ENCODE data around the gene ABCC8.

Gene ABCC8

DNA sequence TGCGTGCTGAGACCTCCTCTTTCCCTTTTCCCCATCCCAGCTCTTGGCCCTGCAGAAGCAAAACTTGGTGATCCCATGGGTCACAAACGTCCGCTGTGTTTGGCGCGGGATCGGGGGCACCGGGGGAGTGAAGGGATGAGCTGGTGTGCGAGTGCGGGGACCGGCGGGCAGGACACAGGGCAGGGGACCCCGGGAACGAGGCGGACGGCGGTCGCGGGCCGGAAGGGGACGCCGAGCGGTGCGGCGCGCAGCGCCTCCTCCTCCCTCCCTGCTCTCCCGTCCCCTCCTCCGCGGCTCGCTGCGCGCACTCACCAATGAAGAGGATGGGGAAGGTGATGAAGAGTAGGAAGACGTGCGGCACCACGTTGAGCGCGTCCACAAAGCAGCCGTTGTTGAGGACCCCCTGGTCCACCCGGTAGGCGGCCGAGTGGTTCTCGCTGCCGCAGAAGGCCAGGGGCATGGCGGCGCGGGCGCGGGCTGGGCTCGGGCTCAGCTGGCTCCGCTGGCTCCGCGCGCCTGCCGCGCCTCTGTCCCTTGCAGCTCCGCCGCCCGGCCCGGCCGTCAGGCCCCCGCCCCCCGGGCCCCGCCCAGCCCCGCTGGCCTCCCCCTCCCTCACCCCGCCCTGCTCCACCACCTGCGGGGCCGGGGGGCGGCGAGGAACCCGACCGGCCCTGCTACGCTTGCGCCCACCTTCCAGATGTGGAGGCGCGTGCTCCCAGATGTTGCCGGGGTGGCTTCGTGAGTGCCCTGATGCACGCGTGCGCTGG, at the start of gene ABCC8:
Gene ABCC8, minus strand, starts transcription at position 529 of the 767 bp plus-strand sequence. Its CDS starts 69 bp downstream, at position 460.
- DNase-seq (ENCODE audit: extremely low read depth in 1 of 2, low read depth in 1 of 2) = no peak

DNA sequence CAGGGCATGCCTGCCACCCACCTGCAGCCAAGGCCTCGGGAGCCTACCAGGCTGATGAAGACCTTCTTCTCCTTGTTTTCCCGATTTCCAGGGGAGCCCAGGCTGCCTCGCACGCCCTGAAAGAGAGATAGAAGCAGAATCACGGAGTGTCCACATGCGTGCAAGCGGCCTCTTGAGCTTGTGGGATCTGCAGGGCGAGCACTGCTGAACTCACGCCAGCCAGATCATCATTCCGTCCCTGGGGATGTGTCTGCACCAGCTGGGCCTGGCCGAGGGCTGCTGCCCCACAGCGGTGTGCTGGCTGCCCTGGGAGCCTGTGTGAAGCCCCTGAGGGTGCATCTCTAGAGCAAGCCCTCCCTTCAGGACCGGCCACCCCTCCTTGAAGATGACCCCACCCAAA, 49.7 kb upstream of the ABCC8 start:
- no peak for DNase-seq (ENCODE audit: extremely low read depth in 1 of 2, low read depth in 1 of 2)

DNA sequence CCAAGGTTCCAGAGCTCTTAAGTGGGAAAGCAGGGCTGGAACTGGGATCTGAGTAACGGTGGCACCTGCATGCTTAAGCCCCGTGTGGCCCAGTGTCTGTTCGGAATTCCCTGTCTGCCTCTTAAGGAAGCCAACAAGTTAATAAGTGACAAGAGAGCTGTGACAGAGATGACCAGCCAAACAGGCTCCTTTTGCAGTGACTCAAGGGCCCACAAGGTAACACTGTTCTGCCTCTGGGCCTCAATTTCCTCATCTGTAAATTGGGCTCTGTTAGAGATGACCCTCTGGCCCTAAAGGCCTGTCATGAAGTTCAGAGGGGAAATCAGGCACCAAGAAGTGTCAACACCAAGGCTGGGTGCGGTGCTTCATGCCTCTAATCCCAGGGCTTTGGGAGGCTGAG, 48.9 kb upstream of the ABCC8 start:
- DNase-seq (ENCODE audit: extremely low read depth in 1 of 2, low read depth in 1 of 2) = no peak

DNA sequence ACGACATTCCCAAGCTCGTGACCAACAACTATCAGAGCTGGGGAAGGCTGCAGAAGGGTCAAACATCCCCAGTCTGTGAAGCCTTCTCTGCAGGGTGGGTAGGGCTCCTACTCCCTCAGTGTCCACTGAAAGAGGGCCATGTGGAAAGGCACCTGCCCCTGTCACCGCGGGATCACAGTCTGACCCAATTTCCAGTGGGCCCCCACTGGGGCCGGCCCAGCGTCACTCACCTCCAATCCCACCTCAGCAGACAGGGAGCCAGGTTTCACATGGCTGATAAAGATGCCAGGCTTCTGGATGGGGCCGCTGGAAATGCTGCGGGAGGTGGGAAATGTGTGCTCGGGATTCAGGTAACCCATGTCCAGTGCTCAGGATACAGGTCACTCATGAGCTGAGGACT, 47.6 kb upstream of the ABCC8 start:
- no peak for DNase-seq (ENCODE audit: extremely low read depth in 1 of 2, low read depth in 1 of 2)

DNA sequence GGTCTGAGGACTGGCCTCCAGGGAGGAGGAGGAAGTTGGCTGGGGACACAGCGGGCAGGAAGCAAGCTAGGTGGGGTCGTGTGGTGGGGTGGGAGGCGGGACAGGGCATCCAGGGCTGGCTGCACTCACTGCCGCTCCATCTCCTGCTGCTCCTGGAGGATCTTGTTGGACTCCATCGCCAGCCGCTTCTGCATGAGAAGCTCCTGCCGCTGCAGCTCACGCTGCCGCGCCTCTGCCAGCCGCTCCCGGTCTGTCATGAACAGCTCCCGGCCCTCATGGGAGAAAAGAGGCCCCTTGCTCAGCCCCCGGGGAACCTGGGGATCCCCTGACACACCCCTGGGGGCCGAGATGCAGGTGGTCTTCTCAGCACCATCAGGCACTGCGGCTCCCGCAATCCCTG, 46.0 kb upstream of the ABCC8 start:
- DNase-seq (ENCODE audit: extremely low read depth in 1 of 2, low read depth in 1 of 2) = no peak

DNA sequence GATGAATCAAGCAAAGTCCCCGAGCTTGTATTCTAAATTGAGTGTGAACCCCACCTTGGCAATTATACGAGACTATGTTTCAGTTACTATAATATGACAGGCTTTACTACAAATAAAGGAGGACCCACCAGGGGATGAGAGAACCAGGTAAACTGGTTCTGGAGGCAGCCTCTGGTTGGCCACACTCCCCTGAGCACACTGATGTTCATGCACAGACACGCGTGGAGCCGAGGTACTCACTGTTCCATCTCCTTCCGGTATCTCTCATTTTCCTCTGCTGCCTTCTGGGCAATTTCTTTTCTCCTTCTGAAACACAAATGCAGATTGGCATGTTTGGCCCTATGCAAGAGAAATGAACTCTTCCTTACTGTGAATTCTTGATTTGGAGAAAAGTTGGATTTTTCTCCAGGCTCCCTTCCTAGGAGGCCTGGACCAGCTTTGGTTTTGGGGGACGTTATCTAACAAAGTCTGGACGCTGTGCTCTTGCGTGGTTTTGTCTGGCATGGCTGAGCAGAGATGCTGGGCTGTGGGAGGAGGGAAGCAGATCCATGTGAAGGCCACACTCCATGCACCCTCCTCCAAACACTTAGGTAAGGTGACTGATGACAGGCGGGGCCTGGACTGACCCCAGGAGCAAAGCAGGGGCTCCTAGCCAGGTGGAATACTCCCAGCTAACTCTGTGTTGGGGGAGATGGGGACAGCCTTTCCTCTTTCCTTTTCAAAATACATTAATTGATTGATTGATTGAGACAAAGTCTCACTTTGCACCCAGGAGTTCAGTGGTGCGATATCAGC, 44.7 kb upstream of the ABCC8 start:
- no peak for DNase-seq (ENCODE audit: extremely low read depth in 1 of 2, low read depth in 1 of 2)

DNA sequence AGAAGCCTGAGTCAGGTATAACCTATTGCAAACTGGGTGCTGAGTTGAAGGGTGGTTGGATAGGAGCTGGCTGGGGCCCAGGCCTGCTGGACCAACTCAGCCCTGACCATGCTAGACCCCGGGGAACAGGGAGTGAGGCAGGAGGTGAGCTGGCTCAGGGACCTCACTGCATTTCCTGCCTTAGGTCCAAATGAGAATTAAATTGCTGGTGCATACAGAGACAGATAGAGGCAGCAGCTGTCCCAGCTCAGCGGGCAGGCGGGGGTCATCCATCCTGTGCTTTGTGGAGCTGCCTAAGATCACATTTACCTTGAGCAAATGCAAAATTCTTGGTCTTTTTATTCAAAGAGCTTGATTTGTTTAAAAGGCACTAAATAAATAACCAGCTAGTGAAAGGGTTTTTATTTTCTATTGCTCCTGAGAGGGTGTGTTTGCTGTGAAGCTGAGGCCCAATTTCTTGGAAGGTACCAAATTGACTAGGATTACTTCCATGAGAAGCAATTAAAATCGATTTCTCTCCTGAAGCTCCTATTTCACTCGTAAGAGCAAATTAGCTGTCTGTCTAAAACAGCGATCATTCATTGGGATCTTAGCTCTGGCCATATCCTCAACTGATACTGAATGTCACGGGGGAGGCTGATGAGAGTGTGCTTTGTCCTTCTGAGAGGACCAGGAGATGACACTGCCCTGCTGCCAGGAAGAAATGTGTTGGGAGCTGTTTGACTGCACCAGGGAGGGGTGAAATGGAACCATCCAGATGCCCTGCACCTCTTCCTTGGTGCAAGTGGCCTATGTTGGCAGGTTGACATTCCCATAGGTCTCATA, 42.6 kb upstream of the ABCC8 start:
- no peak for DNase-seq (ENCODE audit: extremely low read depth in 1 of 2, low read depth in 1 of 2)

DNA sequence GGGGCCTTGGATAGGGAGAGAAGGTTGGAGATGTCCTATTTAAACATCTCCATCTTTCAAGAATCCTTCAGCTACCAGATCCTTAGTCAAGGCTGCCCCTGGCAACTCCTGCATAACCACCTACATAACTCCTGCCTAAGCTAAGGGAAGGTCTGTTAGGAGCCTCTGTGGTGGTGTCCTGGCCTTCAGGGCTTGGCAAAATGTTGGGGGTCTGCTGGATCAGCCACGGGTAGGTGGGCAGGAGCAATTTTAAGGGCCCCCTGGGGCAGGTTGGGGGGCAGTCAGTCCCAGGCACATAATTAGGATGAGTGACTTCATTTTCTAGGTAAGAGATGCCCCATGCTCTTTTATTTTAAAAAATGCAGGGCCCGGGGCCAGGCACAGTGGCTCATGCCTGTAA, 41.7 kb upstream of the ABCC8 start:
- no peak for DNase-seq (ENCODE audit: extremely low read depth in 1 of 2, low read depth in 1 of 2)

DNA sequence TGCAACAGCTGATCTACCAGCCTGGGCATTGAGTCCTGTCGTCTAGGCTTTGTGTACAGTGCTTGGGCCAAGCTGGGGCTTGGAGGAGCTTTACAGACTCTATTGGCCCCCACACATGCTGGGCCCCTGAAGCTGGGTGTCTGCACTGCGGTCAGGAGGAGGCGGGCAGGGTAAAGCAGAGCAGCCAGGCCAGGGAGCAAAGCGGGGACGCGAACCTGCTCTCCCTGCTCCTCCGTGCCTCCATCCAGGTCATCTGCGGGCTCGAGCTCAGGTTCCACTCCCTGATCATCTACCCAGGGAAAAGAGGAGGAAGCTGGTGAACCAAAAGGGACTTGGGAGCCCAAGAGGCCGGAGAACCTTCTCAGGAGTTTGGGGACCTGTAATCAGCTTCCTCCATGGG, 40.5 kb upstream of the ABCC8 start:
- DNase-seq (ENCODE audit: extremely low read depth in 1 of 2, low read depth in 1 of 2) = no peak

DNA sequence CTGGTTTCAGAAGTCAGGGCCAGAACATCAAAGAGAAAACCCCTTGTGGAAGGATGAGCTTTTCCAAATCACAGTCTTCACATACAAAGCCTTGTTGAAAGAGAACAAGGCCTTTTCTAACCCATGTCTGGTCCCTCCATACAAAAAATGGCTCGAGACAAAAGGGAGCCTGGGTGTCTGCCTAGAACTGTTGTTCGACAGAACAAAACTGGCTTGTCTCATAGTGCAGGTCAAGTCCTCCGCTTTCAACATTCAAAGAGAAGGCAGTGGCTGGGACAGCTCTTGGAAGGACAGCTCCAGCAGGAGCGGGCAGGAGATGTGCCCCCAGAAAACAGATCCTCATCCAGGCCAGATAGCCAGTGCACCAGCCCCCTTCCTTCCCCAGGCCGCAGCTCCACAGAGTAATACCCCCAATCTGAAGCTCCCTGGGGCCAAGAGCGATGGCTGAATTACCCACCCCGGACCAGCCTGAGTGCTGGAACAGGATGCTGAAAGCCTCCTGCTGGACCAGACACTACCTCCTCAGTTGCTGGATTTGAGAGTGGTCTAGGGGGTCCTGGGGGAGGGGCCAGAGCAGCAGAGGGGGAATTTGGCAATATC, 40.0 kb upstream of the ABCC8 start:
- no peak for DNase-seq (ENCODE audit: extremely low read depth in 1 of 2, low read depth in 1 of 2)

DNA sequence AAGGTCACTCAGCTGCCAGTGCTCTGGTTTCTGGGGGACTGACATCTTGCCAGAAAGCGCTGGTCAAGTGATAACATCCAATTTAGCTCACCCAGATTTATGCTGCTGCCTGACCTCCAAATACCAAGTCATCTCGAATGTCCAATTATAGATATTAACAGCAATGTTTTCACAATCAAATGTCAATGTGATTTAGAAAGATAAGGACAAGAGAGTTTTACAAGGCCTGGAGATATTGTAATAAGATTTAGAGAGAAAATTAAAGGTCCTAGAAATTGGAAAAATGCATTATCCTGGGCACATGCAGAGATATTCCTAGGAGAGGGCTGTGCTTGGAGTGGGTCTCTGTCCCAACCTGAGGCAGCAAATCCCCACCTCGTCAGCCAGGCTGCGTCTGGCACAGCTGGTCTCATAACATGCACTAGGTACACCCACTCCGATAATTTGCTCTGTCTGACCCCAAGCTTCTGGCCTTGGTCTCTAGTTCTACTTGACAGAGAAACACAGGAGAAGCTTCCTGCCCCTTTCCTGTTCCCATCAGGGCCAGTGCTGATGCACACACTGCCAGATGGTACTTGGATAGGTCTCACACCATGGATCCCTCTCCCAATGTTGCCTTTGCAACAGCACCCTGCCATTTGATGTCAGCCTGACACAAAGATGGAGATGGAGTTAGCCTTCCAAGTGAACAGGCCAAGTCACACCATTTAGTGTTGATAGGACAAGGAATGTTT, 39.0 kb upstream of the ABCC8 start:
- no peak for DNase-seq (ENCODE audit: extremely low read depth in 1 of 2, low read depth in 1 of 2)

DNA sequence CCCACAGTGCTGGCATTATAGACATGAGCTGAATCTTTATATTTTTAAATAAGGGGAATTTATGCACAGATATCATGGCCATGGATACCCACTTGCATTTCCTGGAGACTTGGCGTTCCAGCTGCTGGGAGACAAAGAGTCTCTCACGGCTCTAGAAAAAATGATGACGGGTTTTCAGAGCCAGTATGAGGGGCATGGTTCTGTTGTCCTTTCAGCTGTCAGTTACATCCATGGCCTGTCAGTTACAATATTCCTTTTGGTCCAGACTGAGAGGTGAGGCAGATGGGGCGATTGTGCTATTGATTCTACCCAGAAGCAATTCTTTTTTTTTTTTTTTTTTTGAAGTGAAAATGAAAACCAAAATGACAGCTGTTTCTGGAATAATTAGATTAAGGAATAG, 37.8 kb upstream of the ABCC8 start:
- no peak for DNase-seq (ENCODE audit: extremely low read depth in 1 of 2, low read depth in 1 of 2)

DNA sequence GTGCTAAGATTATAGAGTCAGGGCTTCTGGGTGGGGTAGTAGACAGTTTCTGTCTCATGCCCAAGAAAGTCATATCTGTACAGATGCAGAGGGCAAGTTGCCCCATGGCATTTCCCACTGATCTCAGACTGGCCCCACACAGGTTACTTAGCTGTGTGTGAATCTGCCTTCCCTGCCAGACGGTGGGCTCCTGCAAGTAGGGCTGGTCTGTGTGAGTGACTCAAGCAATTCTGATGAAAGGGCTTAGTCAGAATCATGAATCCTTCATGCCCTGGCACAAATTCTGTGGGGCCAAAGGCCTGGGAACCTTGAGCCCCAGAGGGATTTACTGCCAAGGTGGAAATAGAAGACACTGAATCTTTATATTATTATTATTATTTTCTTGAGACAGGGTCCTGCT, 37.2 kb upstream of the ABCC8 start:
- peak in 1 of 2 donors; percentile 16 for DNase-seq (ENCODE audit: extremely low read depth in 1 of 2, low read depth in 1 of 2)

DNA sequence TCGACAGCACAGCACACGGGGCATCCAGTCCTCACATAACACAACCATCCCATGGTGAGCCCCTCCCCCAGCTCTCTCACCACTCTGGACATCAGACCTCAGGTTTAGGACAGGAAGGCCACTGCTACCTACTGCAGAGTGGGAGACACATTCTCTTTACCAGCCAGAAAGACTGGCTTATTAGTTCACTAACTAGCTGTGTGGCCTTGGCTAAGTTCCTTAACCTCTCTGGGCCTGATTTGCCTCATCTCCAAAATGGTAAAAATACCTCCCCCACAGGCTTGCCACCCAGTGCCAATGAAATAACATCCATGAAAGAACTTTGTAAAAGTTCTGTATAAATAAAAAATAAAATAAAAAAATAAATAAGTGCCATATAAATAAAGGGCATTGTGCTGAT, 35.5 kb upstream of the ABCC8 start:
- no peak for DNase-seq (ENCODE audit: extremely low read depth in 1 of 2, low read depth in 1 of 2)

DNA sequence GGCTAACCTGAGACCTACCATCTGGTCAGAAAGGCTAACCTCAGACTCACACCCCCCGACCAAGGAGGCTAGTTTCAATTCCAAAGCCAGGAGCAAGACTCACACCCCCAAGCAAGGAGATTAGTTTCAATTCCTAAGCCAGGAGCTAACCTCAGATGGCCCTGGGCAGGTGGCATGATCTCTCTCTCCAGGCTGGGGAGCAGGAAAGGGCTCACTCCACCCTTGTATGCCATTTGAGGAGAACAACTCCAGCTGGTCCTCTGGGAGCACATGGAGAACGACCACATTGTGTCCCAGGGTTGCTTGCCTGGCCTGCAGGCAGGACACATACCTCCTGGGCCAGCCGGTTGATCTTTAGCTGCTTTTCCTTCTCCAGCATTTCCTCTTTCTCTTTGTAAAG, 34.9 kb upstream of the ABCC8 start:
- no peak for DNase-seq (ENCODE audit: extremely low read depth in 1 of 2, low read depth in 1 of 2)

DNA sequence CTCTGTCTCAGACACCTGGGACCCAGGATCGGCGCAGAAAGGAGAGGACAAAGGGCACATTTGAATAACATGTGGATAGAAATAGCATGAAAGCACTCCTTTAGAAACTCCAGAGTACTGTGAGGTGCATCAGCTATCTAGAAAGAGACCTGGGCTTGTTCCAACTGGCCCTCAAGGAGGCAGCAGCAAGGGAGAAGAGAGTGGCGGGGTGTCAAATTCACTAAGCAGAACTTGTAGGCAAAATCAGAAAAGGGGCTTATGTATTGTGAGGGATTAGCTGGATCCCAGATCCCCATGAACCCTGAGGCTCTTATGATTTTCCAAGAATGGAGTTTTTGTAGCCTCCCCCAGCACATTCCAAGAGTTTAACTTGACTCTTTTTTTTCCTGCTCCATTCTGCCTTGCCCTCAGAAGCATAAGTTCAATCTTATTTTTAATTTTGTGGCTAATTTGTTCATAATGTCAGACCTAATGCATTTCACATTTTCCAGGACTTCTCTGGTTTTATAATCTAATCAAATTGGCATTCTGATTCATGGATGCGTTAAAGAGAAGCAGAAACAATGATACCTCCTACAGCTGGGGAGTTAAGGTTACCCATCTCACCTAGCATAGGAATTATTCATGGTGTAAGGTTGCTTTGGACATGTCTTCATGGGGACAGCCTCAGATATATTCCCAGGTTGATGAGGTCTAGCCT, 34.0 kb upstream of the ABCC8 start:
- DNase-seq (ENCODE audit: extremely low read depth in 1 of 2, low read depth in 1 of 2) = no peak

DNA sequence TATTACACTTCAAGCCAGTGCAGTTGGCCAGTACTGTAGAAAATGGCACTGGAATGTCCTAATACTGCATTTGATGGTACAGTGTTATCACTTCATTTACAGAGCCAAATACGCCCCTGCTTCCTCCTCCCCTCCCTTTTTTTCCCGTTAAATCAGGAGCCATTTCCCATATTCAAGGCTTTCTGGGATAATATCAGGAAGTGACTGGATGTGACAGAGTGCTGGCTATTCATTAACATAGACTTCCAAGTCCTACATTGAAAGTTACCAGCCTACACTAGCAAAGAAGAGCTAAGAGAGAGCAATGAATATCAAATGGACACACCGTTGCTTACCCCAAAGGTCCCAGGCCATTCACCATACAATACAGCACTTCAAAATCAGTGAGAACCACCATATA, 32.1 kb upstream of the ABCC8 start:
- DNase-seq (ENCODE audit: extremely low read depth in 1 of 2, low read depth in 1 of 2) = no peak

DNA sequence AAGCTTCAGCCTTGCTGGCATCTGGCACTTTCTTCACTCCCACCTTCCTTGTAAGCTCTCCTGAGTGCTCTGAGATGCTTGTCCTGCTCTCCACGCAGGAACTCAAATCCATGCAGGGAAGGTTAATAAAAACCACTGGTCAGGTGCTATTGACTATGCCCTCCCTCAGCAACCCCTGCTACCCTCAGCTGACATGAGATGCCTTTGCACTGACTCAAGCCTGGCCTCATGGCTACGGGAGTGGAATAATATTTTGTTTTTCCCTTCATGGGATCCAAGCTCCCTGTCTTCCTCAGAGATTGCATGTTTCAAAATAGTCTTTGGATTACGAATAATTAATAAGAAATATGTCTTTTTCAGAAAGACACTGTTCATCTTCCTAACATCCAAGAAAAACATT, 31.7 kb upstream of the ABCC8 start:
- no peak for DNase-seq (ENCODE audit: extremely low read depth in 1 of 2, low read depth in 1 of 2)

DNA sequence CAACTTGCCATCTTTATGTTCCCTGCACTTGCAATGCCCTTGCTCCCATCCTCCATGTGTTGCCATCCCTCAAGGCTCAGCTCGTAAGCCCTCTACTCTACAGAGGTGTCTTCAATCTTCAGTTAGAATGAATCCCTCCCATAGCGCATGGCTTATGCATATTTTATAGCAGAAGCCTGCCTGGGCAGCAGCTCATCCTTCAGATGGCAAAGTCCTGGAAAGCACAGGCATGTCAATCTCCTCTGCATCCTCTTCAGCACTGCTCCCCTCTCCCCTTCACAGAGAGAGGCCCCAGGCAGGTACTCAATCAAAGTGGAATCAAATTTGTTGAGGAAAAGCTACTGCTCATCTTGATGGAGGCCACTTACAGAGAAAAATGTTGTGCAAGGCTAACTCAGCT, 31.1 kb upstream of the ABCC8 start:
- DNase-seq (ENCODE audit: extremely low read depth in 1 of 2, low read depth in 1 of 2) = no peak

DNA sequence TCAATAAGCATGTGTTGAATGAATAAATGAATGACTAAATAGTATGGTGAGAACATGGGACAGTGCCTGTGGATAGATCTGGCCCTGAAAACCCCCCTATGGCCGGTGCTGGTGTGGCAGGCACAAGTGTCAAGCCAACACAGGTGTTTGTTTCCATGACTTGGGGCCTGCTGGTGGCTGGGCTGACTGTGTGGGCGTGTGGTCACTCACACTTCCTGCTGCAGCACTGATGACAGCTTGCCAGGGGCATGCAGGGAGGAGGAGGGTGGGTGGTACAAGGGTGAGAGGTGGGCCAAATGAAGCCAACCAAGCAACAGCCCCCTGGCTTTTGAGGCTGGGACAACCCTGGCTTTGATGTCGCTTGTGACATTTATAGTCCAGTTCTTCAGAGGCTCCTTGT, 30.3 kb upstream of the ABCC8 start:
- no peak for DNase-seq (ENCODE audit: extremely low read depth in 1 of 2, low read depth in 1 of 2)

Data from stimulated activated CD8-positive, alpha-beta memory T cell treated with anti-CD3 and anti-CD28 coated beads, Interleukin-7, amount 100 ng/mL, for 48 hours (primary cell).